Heart left ventricle (tissue), 13 donors: ENCODE measurements around the gene SLIT1.

ENCODE experiments used
- CTCF ChIP-seq, 12 donors: fragments of 200-600 bp; sonication (generic) in 4 of 12; IDR thresholded peaks; one replicate each; pipeline versions ENCODE4 v1.5.0 to v1.8.0; 2018 to 2022; ENCODE audit warnings: antibody characterized with exemption in 12 of 12, mild to moderate bottlenecking in 5 of 12
- POLR2A ChIP-seq, 2 donors: fragments of 450-650 bp; IDR thresholded peaks; one replicate each; pipeline ENCODE4 v1.6.1; 2017; ENCODE audit warnings: antibody characterized with exemption in 2 of 2, mild to moderate bottlenecking in 2 of 2, moderate library complexity in 2 of 2
- donor health status: ischemic (EF 13 %, LVEDD 7.1; RV severe dilation, severe dysfunction).
- donor health status: DM: no; HTN: yes; CAD: no.
- donor health status: DM: no; HTN: no; CAD: no.
- donor health status: ischemic (EF 25% LVEDD 6.9; RV normal size, moderate dysfunction).
- donor health status: ischemic (EF 25% LVEDD 5.7; RV mildly dilated, moderate dysfunction).
- donor health status: ischemic (EF 35%, LVEDD 5.7; RV mildly dilated, moderate dysfunction).
- donor health status: nonischemic (EF 11% LVEDD 7.7; RV severe dilation, severe dysfunction).
- donor health status: DM: yes; HTN: yes; CAD: no.
- donor health status: PGD.
- donor health status: ischemic (EF 29% LVEDD 5.4; RV normal size, mild dysfunction).
- donor health status: nonischemic (EF 23%, LVEDD 6.1; RV moderate dilation, normal function).

GRCh38 chr10:96992721-96993120 lies 193.0 kb downstream of the SLIT1 start:
- no peak for TF ChIP-seq CTCF (IDR thresholded peaks at IDR 0.05)
- no peak for TF ChIP-seq POLR2A (IDR thresholded peaks at IDR 0.05)
